Stomach (tissue), 9 donors: ENCODE results near the gene RANGRF. TPM values are rescaled to one million over a fixed set of nuclear protein-coding genes. Genes with fewer than 3 reads are reported as not detected.
"Not testable (repeated sequence)": the region's sequence is repeated elsewhere in the genome, so short reads cannot be mapped to it uniquely, and the experiment has no call there.

Experiments
- DNase-seq, 2 donors: peaks; one replicate each; pipeline versions ENCODE4 v3.0.0 to v3.0.0-alpha.2; 2013 to 2019
- H3K27ac ChIP-seq, 5 donors: fragments of 200-600 bp in 4 of 5; sonication (generic) in 4 of 5; one replicate each; pipeline ENCODE4 v1.5.1; 2013 to 2019; ENCODE audit warnings: mild to moderate bottlenecking in 1 of 5, moderate library complexity in 1 of 5
- H3K27me3 ChIP-seq, 3 donors: fragments of 200-600 bp; sonication (generic); one replicate each; pipeline ENCODE4 v1.5.1; 2017 to 2019; ENCODE audit warnings: mixed run types in 1 of 3
- H3K36me3 ChIP-seq, 4 donors: fragments of 200-600 bp; sonication (generic); 1 replicate in 3 of 4; 2 replicates in 1 of 4; pipeline ENCODE4 v1.5.1; 2016 to 2019
- H3K4me1 ChIP-seq, 4 donors: fragments of 200-600 bp; sonication (generic); one replicate each; pipeline ENCODE4 v1.5.1; 2016 to 2019
- H3K4me3 ChIP-seq, 4 donors: fragments of 200-600 bp; sonication (generic) in 3 of 4; one replicate each; pipeline ENCODE4 v1.5.1; 2016 to 2019; ENCODE audit warnings: mild to moderate bottlenecking in 1 of 4
- H3K9me3 ChIP-seq, 4 donors: fragments of 200-600 bp; sonication (generic); one replicate each; pipeline ENCODE4 v1.5.1; 2016 to 2019
- EP300 ChIP-seq: sonication (generic); formaldehyde crosslinking; IDR thresholded peaks from one replicate; pipeline ENCODE4 v1.6.1; 2017; ENCODE audit warnings: antibody characterized with exemption
- POLR2A ChIP-seq, 4 donors: fragments of 450-650 bp; IDR thresholded peaks; one replicate each; pipeline ENCODE4 v1.6.1; 2016; ENCODE audit warnings: antibody characterized with exemption in 4 of 4, control low read depth in 2 of 4, mild to moderate bottlenecking in 1 of 4, moderate library complexity in 1 of 4
- POLR2AphosphoS5 ChIP-seq, 3 donors: sonication (generic); formaldehyde crosslinking; IDR thresholded peaks; one replicate each; pipeline ENCODE4 v1.6.1; 2016; ENCODE audit warnings: antibody characterized with exemption in 3 of 3
- WGBS, 5 donors: extraction: QIAGEN DNeasy Blood & Tissue Kit in 3 of 5; methylation state at CpG; one replicate each; pipeline versions ENCODE4 v1.1.5 to v1.1.7; 2013 to 2018; 5-methylcytosine and 5-hydroxymethylcytosine counted together
- intact Hi-C: fragments of 100-400 bp; cut with DNase I; formaldehyde crosslinking; loops from one replicate; pipeline ENCODE4 v1.15.1; 2023; ENCODE audit warnings: low total_unique reads
- polyA plus RNA-seq, 3 donors: library from polyadenylated mRNA; stranded (reverse); fragments of 200-250 nt; gene quantifications; one replicate each; pipeline ENCODE4 v1.2.3, GENCODE V29; 2013
- total RNA-seq, 5 donors: library from RNA; depleted of rRNA; stranded (reverse); fragments of >200 nt; gene quantifications; one replicate each; pipeline versions ENCODE4 v1.1.0 to v1.2.3, GENCODE V29; 2014 to 2016
- TF ChIP-seq, protein P1 (sequence below), 7 experiments: fragments of 450-650 bp in 4 of 7; fragments of 200-600 bp in 3 of 7; sonication (generic) in 3 of 7; IDR thresholded peaks; one replicate each; pipeline ENCODE4 v1.5.1; 2016 to 2019; ENCODE audit warnings: antibody characterized with exemption in 7 of 7, control low read depth in 2 of 7, mild to moderate bottlenecking in 1 of 7
- donor health status: healthy with polysubstance abuse.
- donor health status: Bipolar disorder and iron deficiency.
- donor health status: healthy.

The RANGRF gene
- total and polyA plus RNA-seq, 8 donors, result 2.9 to 59.2 (median 25.4) TPM; not detected in 1

DNA sequence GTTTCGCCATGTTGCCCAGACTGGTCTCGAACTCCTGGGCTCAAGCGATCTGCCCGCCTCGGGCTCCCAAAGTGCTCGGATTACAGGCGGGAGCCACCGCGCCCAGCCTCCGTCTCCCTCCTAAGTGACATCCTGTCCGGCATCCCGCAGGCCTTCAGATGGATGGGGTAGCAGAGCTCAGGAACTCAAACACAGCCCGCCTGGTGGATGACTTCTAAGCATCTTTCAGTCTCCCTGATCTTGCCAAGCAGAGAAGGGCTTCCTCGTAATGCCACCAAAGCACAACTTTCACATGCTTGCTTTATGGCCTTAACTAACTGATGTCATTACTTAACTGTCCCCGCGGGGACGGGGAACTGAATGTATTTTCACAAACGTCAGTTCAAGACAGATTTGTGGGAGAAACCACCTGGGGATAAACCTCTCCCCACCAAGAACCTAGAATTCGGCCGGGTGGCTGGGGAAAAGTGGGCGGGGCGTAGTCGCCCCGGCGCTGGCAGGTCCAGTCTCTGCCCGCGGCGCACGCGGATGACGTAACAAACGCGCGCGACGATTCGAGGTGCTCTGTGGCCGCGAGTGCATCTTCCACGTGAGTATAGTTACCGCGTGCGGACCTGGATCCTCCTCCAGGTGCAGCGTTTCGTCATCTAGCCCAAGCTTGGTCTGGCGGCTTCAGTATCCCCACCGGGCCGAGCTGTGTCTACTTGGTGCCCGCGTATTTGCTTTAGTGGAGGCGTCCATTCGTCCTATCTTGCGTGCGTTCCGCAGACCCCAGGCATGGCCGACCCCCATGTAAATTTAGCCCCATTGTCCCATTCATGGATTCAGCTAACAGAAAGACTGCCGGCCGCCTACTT is 39.5 kb upstream of the RANGRF start, which contains the start of gene PFAS:
Gene PFAS (plus strand): TSS at position 539 of the 857 bp plus-strand sequence. CDS start 4,649 bp downstream, outside the sequence.
- TF ChIP-seq POLR2A (IDR thresholded peaks at IDR 0.05) (peak in 2 of 4 donors; percentile 20 to 60), EP300 (no peak), POLR2AphosphoS5 (IDR thresholded peaks at IDR 0.05) (peak; percentile 74 to 94 (median 82))
- H3K4me3 ChIP-seq, result peak within 1 kb of the TSS; percentile 66 to 93 (median 78)
- H3K9me3 ChIP-seq, result no peaks in the 10 kb centered on the region
- peak within 1 kb of the TSS; percentile 92 to 99 (median 95) for H3K27ac ChIP-seq
- 0% methylated on average over 21 to 58 of the region's 58 CpGs for WGBS, 5 donors
- no peaks in the 10 kb centered on the region for H3K27me3 ChIP-seq
- intact Hi-C loops, result no loop called here
- peaks cover 8 to 31% (median 30%) of the 10 kb centered on the region in 4 donors for H3K4me1 ChIP-seq
- H3K36me3 ChIP-seq, result peaks cover 0 to 15% (median 6%) of the 10 kb centered on the region in 4 donors
- DNase-seq, result peak; percentile 98

DNA sequence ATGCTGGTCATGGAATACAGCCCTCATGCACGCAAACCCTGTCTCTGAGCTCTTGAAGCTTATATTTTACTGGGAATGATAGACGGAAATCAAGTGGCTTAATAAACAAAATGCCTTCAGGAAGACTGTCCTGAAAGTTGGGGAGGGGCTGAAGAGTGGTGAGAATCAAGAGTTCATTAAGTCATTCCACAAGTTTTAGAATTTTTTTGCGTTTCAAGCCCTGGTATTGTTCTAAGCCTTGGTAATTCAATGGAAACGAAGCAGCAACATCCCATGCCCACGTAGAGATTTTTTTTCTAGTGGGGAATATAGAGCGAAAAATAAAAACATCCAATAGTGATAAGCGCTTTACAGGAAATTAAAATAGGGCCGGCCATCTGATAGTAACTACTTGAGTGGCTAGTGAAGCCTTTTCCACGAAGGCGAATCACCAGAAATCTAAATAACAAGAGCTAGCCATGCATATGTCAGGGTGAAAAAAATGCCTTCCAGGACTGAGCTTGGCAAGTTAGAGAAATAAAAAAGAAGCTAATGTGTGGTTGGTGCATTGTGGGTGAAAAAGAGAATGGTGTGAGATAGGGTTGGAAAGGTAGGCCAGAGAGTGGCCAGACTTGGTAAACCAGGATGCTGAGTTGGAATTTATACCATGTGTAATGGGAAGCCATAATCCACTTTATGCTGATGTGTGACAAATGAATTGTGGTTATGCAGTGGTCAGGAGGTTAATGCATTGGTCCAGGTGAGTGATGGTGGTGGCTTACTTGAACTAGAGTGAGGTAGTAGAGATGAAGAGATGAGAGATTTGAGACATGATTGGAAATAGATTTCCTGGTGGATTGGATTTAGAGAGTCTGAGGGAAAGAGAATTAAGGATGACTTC is 38.6 kb upstream of the RANGRF start:
- Histone ChIP-seq H3K4me3 (peak overlapping the region; percentile 66 to 93 (median 78)), H3K36me3 (peaks cover 0 to 23% (median 14%) of the 10 kb centered on the region in 4 donors), H3K4me1 (peaks cover 8 to 31% (median 30%) of the 10 kb centered on the region in 4 donors), H3K9me3 (no peaks in the 10 kb centered on the region), H3K27me3 (no peaks in the 10 kb centered on the region), H3K27ac (peak overlapping the region; percentile 92 to 99 (median 95))
- DNase-seq, result no peak
- TF ChIP-seq POLR2AphosphoS5 (IDR thresholded peaks at IDR 0.05) (no peak), EP300 (no peak), POLR2A (IDR thresholded peaks at IDR 0.05) (no peak)
- TF ChIP-seq, protein P1, sequence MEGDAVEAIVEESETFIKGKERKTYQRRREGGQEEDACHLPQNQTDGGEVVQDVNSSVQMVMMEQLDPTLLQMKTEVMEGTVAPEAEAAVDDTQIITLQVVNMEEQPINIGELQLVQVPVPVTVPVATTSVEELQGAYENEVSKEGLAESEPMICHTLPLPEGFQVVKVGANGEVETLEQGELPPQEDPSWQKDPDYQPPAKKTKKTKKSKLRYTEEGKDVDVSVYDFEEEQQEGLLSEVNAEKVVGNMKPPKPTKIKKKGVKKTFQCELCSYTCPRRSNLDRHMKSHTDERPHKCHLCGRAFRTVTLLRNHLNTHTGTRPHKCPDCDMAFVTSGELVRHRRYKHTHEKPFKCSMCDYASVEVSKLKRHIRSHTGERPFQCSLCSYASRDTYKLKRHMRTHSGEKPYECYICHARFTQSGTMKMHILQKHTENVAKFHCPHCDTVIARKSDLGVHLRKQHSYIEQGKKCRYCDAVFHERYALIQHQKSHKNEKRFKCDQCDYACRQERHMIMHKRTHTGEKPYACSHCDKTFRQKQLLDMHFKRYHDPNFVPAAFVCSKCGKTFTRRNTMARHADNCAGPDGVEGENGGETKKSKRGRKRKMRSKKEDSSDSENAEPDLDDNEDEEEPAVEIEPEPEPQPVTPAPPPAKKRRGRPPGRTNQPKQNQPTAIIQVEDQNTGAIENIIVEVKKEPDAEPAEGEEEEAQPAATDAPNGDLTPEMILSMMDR (IDR thresholded peaks at IDR 0.05), result no peak
- intact Hi-C loops, result no loop called here
- 8 to 10% (median 9%) methylated on average over 10 of the region's 10 CpGs for WGBS, 5 donors

DNA sequence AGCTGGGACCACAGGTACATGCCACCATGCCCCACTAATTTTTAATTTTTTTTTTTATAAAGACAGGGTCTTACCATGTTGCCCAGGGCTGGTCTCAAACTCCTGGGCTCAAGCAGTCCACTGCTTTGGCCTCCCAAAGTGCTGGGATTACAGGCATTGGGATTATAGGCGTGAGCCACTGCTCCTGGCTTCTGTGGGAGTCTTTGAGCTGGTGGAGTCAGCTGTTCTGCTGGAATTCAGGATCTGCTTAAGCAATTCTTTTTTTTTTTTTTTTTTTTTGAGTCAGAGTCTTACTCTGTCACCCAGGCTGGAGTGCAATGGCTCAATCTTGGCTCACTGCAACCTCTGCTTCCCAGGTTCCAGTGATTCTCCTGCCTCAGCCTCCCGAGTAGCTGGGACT is 37.1 kb upstream of the RANGRF start:
- H3K27me3 ChIP-seq, H3K27ac ChIP-seq, intact Hi-C loops, H3K4me3 ChIP-seq, H3K9me3 ChIP-seq, DNase-seq: not testable (repeated sequence)
- peaks cover 8 to 27% (median 25%) of the 10 kb centered on the region in 4 donors for H3K4me1 ChIP-seq
- 63 to 87% (median 80%) methylated on average over 2 of the region's 2 CpGs for WGBS, 5 donors
- H3K36me3 ChIP-seq, result peaks cover 10 to 29% (median 27%) of the 10 kb centered on the region in 4 donors

DNA sequence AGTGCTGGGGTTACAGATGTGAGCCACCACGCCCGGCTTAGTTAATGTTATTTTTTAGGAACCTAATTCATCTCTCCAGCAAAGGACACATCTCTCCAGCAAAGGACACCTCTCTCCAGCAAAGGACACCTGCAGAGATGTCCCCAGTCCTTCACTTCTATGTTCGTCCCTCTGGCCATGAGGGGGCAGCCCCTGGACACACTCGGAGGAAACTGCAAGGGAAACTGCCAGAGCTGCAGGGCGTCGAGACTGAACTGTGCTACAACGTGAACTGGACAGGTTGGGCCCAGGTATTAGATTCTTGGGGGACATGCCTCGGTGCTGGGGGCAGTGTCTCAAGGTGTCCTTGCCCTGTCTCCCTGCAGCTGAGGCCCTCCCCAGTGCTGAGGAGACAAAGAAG is 34.7 kb upstream of the RANGRF start:
- TF ChIP-seq, protein P1 (IDR thresholded peaks at IDR 0.05), result peak in 2 of 7 experiments; percentile 10 to 42
- no peak for TF ChIP-seq POLR2AphosphoS5 (IDR thresholded peaks at IDR 0.05)
- H3K27me3 ChIP-seq, result no peaks in the 10 kb centered on the region
- WGBS, 5 donors, result 43 to 83% (median 68%) methylated on average over 5 to 8 of the region's 8 CpGs
- peaks cover 8 to 13% (median 10%) of the 10 kb centered on the region in 4 donors for H3K4me1 ChIP-seq
- DNase-seq, result peak in 1 of 2 donors; percentile 73
- H3K36me3 ChIP-seq, result peaks cover 15 to 53% (median 51%) of the 10 kb centered on the region in 4 donors
- no peaks in the 10 kb centered on the region for H3K9me3 ChIP-seq
- no peak overlapping the region for H3K27ac ChIP-seq
- H3K4me3 ChIP-seq, result no peak overlapping the region
- intact Hi-C loops, result no loop called here

DNA sequence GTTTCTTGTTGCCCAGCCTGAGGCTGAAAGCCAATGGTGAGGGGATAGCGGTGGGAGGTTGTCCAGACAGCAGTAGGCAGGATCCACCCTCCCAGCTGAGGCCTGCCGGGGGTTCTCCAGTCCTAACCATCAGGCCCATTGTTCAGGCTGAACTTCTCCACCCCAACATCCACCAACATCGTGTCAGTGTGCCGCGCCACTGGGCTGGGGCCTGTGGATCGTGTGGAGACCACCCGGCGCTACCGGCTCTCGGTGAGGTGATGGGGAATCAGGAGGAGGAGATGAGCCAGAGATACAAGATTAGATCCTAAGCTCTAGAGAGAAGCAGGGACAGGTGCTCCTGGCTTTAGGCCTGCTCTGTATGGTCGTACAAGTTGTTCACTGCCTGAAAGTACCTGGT is 33.6 kb upstream of the RANGRF start:
- no peaks in the 10 kb centered on the region for H3K9me3 ChIP-seq
- peaks cover 17 to 64% (median 61%) of the 10 kb centered on the region in 4 donors for H3K36me3 ChIP-seq
- WGBS, 5 donors, result 92 to 98% (median 96%) methylated on average over 11 of the region's 11 CpGs
- no peak overlapping the region for H3K27ac ChIP-seq
- no peak overlapping the region for H3K4me3 ChIP-seq
- intact Hi-C loops, result no loop called here
- H3K4me1 ChIP-seq, result peaks cover 2 to 7% (median 3%) of the 10 kb centered on the region in 4 donors
- DNase-seq, result no peak
- H3K27me3 ChIP-seq, result no peaks in the 10 kb centered on the region
- TF ChIP-seq POLR2A (IDR thresholded peaks at IDR 0.05), result no peak
- no peak for TF ChIP-seq POLR2AphosphoS5 (IDR thresholded peaks at IDR 0.05)
- TF ChIP-seq EP300, result no peak
- TF ChIP-seq, protein P1 (IDR thresholded peaks at IDR 0.05), result no peak
